HUES48 (cell line): ENCODE results near the gene CEP350.
"Not testable (repeated sequence)": the region's sequence is repeated elsewhere in the genome, so short reads cannot be mapped to it uniquely, and the experiment has no call there.

ENCODE experiments used
- H3K27ac ChIP-seq: one replicate; pipeline ENCODE4 v1.7.0; 2013; ENCODE audit warnings: low read depth, low read length, inconsistent platforms
- H3K27me3 ChIP-seq: 2 replicates; pipeline ENCODE4 v1.6.1; 2013; ENCODE audit warnings: mild to moderate bottlenecking, low read length; ENCODE audit not compliant: control insufficient read depth, insufficient read depth
- H3K36me3 ChIP-seq: 2 replicates; pipeline ENCODE4 v1.6.1; 2013; ENCODE audit warnings: low read length; ENCODE audit not compliant: control insufficient read depth, insufficient read depth
- H3K4me1 ChIP-seq: 2 replicates; pipeline ENCODE4 v1.6.1; 2013; ENCODE audit warnings: mild to moderate bottlenecking, low read length; ENCODE audit not compliant: control insufficient read depth, insufficient read depth
- H3K4me3 ChIP-seq: 2 replicates; pipeline ENCODE4 v1.5.1; 2013; ENCODE audit warnings: mild to moderate bottlenecking, low read depth, low read length
- H3K9ac ChIP-seq: 2 replicates; pipeline ENCODE4 v1.6.1; 2013; ENCODE audit warnings: mild to moderate bottlenecking, low read depth, low read length, moderate library complexity
- H3K9me3 ChIP-seq: 2 replicates; pipeline ENCODE4 v1.6.1; 2013; ENCODE audit warnings: low read length; ENCODE audit not compliant: control insufficient read depth, insufficient read depth

Gene CEP350

GRCh38 chr1:179950651-179951050, 4.0 kb upstream of the CEP350 start:
- no peak overlapping the region for H3K27ac ChIP-seq
- H3K9ac ChIP-seq: no peak overlapping the region
- no peaks in the 10 kb centered on the region for H3K36me3 ChIP-seq
- H3K27me3 ChIP-seq: no peaks in the 10 kb centered on the region
- no peak overlapping the region for H3K4me3 ChIP-seq
- H3K4me1 ChIP-seq: peaks cover under 1% of the 10 kb centered on the region; the same call in 1 of the 2 replicates
- H3K9me3 ChIP-seq: no peaks in the 10 kb centered on the region

DNA sequence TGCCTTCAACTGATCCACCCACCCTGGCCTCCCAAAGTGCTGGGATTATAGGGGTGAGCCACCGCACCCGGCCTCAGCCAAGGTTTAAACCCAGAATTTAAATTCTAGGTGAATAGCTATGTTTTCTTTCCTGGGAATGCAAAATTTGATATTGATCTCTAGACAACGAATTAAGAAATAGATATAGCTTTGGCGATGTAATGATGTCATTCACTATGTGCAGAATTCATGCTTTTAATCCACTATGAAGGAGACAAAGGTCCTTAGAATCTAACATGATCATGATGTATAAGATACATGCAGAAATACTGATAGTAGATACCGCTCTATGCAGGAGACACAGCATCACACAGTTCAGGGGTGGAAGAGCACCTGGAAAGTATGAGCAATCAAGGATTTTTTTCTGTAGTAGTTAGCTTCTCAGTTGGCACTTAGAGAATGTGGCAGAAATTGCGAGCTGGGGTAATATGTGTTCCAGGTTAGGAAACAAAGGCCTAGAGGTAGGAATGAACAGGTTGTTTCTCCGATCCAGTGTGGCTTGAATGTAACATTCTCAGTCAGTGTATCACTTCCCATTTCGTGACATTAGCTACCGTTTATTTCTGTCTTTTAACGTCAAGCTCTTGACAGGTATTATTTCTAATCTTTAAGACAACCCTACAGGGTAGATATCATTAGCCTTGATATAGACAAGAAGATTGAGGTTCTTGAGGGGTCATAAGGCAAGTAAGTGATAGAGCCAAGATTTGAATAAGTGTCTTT, 3.0 kb upstream of the CEP350 start:
- no peak overlapping the region for H3K9ac ChIP-seq
- no peak overlapping the region for H3K4me3 ChIP-seq
- H3K9me3 ChIP-seq: no peaks in the 10 kb centered on the region
- no peaks in the 10 kb centered on the region for H3K36me3 ChIP-seq
- peaks cover 6% of the 10 kb centered on the region; the same call in 1 of the 2 replicates for H3K4me1 ChIP-seq
- no peaks in the 10 kb centered on the region for H3K27me3 ChIP-seq
- no peak overlapping the region for H3K27ac ChIP-seq

DNA sequence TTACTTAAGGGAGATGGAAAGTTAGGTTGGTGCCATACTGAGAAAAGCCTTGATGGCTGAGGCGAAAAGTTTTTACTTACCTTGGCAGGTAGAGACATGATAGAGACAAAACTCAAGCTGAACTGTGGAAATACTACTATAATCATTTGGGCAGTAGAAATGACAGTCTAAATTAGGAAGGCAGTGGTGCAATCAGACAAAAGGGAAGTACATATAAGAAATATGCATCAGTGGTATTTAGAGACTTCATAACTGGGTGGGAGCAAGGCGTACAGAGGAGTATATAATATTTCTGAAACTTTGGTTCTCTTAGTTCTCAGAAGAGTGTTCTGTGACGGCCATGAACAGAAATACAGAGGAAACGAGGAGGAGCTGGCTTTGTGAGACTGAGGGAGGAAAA, 2.4 kb upstream of the CEP350 start:
- Histone ChIP-seq H3K27me3 (no peaks in the 10 kb centered on the region), H3K4me1 (peaks cover 6% of the 10 kb centered on the region; the same call in 1 of the 2 replicates), H3K27ac (no peak overlapping the region), H3K4me3 (no peak overlapping the region), H3K9ac (no peak overlapping the region), H3K9me3 (no peaks in the 10 kb centered on the region), H3K36me3 (no peaks in the 10 kb centered on the region)

GRCh38 chr1:179953974-179954492, 577 bp upstream of the CEP350 start:
- H3K9ac ChIP-seq: peak overlapping the region; percentile 58; the same call in 1 of the 2 replicates
- H3K4me3 ChIP-seq: peak overlapping the region; percentile 82
- no peaks in the 10 kb centered on the region; the same call in 1 of the 2 replicates for H3K36me3 ChIP-seq
- H3K4me1 ChIP-seq: peaks cover 6% of the 10 kb centered on the region; the same call in 1 of the 2 replicates
- no peaks in the 10 kb centered on the region for H3K27me3 ChIP-seq
- H3K9me3 ChIP-seq: no peaks in the 10 kb centered on the region
- H3K27ac ChIP-seq: peak overlapping the region; percentile 96

DNA sequence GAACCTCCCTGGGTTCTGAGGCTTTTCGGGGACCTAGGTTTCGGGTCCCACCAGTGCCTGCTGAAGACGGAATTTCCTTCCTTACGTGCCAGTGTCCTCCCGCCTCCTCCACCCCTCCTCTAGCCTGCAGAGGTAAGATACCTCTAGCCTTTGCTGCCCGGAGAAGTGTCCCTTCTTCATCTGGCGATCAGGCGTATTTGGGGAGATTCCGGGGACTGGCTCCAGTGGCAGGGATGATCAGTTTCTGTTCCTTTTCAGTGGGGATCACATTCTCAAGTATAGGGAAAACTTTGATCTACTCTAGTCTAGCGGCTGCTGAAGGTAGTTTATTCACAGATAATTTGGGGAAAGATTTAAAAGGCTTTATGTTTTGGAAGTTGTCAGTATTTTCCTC, 674 bp downstream of the CEP350 start:
- H3K4me1 ChIP-seq: peaks cover 6% of the 10 kb centered on the region; the same call in 1 of the 2 replicates
- H3K27me3 ChIP-seq: no peaks in the 10 kb centered on the region
- no peaks in the 10 kb centered on the region for H3K9me3 ChIP-seq
- H3K27ac ChIP-seq: peak overlapping the region; percentile 96
- no peaks in the 10 kb centered on the region; the same call in 1 of the 2 replicates for H3K36me3 ChIP-seq
- peak overlapping the region; percentile 88 for H3K9ac ChIP-seq
- peak overlapping the region; percentile 82 for H3K4me3 ChIP-seq

DNA sequence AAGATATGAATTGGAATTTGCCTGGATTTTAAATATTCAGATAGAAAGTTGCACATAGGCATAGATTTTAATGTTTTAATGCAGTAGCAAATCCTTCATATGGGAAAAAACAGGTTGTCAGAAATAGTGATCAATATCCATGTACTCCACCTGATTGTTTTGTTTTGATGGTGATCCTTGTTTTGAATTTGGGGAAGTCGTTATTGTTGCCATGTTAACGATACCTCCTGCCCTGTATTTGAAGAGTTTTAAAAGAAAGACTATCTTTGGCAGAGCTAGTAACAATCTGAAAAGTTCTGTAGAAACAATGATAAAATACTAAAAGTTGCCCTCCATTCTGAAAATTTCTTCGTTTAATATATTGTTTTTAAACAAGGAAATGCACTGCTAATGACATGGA, 1.1 kb downstream of the CEP350 start:
- Histone ChIP-seq H3K9ac (no peak overlapping the region; the same call in 1 of the 2 replicates), H3K27me3 (no peaks in the 10 kb centered on the region), H3K9me3 (no peaks in the 10 kb centered on the region), H3K27ac (peak overlapping the region; percentile 96), H3K4me3 (peak overlapping the region; percentile 82), H3K36me3 (no peaks in the 10 kb centered on the region; the same call in 1 of the 2 replicates), H3K4me1 (peaks cover 6% of the 10 kb centered on the region; the same call in 1 of the 2 replicates)

GRCh38 chr1:179958359-179958758, 3.7 kb downstream of the CEP350 start:
- no peaks in the 10 kb centered on the region for H3K9me3 ChIP-seq
- no peak overlapping the region for H3K27ac ChIP-seq
- no peaks in the 10 kb centered on the region for H3K27me3 ChIP-seq
- H3K4me1 ChIP-seq: peaks cover 6% of the 10 kb centered on the region; the same call in 1 of the 2 replicates
- H3K9ac ChIP-seq: no peak overlapping the region
- no peak overlapping the region for H3K4me3 ChIP-seq
- no peaks in the 10 kb centered on the region; the same call in 1 of the 2 replicates for H3K36me3 ChIP-seq

GRCh38 chr1:179962168-179962567, 7.6 kb downstream of the CEP350 start:
- not testable (repeated sequence) for H3K36me3 ChIP-seq, H3K4me3 ChIP-seq, H3K9ac ChIP-seq, H3K27me3 ChIP-seq, H3K27ac ChIP-seq, H3K9me3 ChIP-seq
- peaks cover 11% of the 10 kb centered on the region for H3K4me1 ChIP-seq

GRCh38 chr1:179966551-179966950, 11.9 kb downstream of the CEP350 start:
- H3K4me3 ChIP-seq: no peak overlapping the region
- H3K27ac ChIP-seq: no peak overlapping the region
- H3K4me1 ChIP-seq: peaks cover 11% of the 10 kb centered on the region
- 0 out of 2 replicates have a peak, but pooled peaks cover 5% of the 10 kb centered on the region for H3K36me3 ChIP-seq
- H3K9ac ChIP-seq: no peak overlapping the region
- no peaks in the 10 kb centered on the region for H3K27me3 ChIP-seq
- no peaks in the 10 kb centered on the region for H3K9me3 ChIP-seq

DNA sequence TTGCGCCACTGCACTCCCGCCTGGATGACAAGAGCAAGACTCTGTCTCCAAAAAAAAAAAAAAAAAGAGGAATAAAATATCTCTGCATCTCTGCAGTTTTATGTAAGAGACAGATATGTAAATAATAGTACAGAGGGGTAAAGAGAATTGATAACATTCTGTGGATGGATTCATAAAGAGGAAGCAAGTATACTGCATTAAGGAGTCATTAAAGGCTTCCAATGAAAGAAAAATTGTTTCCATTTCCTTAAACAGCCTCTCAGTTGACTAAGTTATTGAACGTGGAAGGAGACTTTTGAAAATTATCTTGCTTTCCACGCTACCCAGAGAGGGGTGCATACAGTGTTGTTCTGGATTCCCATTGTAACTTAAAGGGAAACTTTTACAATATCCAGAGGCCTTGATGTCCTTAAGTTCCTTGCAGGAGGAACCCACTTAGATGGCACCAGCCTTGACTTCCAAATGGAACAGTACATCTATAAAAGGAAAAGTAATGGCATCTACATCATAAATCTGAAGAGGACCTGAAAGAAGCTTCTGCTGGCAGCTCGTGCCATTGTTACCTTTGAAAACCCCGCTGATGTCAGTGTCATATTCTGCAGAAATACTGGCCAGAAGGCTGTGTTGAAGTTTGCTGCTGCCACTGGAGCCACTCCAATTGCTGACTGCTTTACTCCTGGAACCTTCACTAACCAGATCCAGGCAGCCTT, 13.8 kb downstream of the CEP350 start:
- H3K27ac ChIP-seq: no peak overlapping the region

More for the DNA sequence above, 13.8 kb downstream of the CEP350 start:
- 0 out of 2 replicates have a peak, but pooled peaks cover 5% of the 10 kb centered on the region for H3K36me3 ChIP-seq
- no peaks in the 10 kb centered on the region for H3K9me3 ChIP-seq
- no peak overlapping the region for H3K9ac ChIP-seq
- H3K4me1 ChIP-seq: peaks cover 11% of the 10 kb centered on the region
- H3K27me3 ChIP-seq: no peaks in the 10 kb centered on the region
- no peak overlapping the region for H3K4me3 ChIP-seq
